ENCODE measurements around the gene MUL1.

Gene MUL1, protein sequence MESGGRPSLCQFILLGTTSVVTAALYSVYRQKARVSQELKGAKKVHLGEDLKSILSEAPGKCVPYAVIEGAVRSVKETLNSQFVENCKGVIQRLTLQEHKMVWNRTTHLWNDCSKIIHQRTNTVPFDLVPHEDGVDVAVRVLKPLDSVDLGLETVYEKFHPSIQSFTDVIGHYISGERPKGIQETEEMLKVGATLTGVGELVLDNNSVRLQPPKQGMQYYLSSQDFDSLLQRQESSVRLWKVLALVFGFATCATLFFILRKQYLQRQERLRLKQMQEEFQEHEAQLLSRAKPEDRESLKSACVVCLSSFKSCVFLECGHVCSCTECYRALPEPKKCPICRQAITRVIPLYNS

DNA sequence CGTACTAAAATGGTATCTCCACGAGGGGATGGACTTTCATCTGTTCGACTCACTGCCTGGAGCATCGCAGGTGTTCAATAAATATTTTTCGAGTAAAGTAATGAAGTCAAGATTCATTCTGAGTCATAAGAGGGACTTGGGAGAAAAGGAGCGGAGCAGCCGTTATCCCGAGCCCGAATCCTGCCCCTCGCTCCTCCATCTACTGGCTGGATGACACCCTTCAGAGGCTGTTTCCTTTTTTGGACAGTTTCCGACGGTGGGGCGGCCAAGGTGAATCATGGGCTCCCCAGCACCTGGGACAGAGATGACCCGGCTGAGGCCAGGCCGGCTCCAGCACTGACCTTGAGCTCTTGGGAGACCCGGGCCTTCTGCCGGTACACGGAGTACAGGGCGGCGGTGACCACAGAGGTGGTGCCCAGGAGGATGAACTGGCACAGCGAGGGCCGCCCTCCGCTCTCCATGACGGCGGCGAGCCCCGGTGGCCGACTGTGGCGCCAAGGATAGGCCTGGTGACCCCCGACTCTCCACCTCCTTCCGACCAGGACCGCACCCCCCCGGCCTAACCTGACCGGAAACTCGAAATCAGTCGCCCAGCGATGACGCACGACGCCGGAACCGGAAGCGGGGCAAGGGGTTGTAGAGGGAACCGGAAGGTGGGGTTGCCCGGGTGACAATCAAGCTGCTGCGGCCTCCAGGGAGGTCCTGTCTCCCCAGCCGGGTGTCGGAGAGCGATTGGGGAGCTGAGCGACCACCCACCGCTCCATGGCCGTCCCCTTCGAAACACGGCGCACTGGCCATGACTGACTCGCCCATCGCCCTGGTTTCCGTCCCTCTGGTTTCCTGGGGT lies at the start of gene MUL1:
TSS of gene MUL1 (minus strand) at position 588 of the 847 bp plus-strand sequence. CDS start at position 461, 127 bp downstream.
- Histone ChIP-seq H3K4me1 (ENCODE audit: control insufficient read depth in 2 of 2, insufficient read depth in 2 of 2, low read length in 2 of 2) (peaks cover 6 to 7% of the 10 kb centered on the region in 2 donors), H3K27me3 (ENCODE audit: control insufficient read depth in 2 of 2, insufficient read depth in 2 of 2, low read length in 2 of 2) (peaks cover 1 to 4% of the 10 kb centered on the region in 2 donors), H3K36me3 (ENCODE audit: control insufficient read depth in 2 of 2, insufficient read depth in 2 of 2, low read length in 2 of 2) (peaks cover 2 to 10% of the 10 kb centered on the region in 2 donors), H3K9me3 (ENCODE audit: control insufficient read depth in 2 of 2, low read length in 2 of 2) (no peaks in the 10 kb centered on the region), H3K4me3 (ENCODE audit: low read length in 2 of 2) (peak within 1 kb of the TSS; percentile 97 to 98), H3K9ac (ENCODE audit: low read depth in 1 of 2, low read length in 2 of 2) (peak within 1 kb of the TSS; percentile 85 to 91), H3K27ac (ENCODE audit: low read depth in 2 of 2, low read length in 2 of 2) (peak within 1 kb of the TSS; percentile 77 to 85)

DNA sequence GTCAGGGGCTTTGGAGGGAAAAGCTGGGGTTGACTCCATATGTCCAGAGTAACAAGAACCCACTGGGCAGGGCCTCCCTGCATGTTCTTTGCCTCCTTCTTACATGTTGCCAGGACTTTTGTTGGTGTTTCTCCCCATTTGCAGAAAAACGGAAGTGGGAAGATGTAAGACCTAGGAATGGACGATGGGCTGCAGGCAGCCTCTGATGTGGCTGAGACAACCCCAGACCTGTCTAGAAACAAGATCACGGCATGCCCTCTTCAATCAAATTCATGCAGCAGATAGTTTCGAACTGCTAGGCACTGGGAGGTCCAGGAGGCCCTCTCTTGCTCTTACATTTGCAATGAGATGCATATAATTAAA lies 47.8 kb upstream of the MUL1 start:
- Histone ChIP-seq H3K9ac (ENCODE audit: low read depth in 1 of 2, low read length in 2 of 2) (no peak overlapping the region), H3K27ac (ENCODE audit: low read depth in 2 of 2, low read length in 2 of 2) (no peak overlapping the region), H3K4me3 (ENCODE audit: low read length in 2 of 2) (no peak overlapping the region), H3K4me1 (ENCODE audit: control insufficient read depth in 2 of 2, insufficient read depth in 2 of 2, low read length in 2 of 2) (peaks cover 0 to 4% of the 10 kb centered on the region in 2 donors), H3K36me3 (ENCODE audit: control insufficient read depth in 2 of 2, insufficient read depth in 2 of 2, low read length in 2 of 2) (no peaks in the 10 kb centered on the region), H3K27me3 (ENCODE audit: control insufficient read depth in 2 of 2, insufficient read depth in 2 of 2, low read length in 2 of 2) (peaks cover 28 to 44% of the 10 kb centered on the region in 2 donors), H3K9me3 (ENCODE audit: control insufficient read depth in 2 of 2, low read length in 2 of 2) (no peaks in the 10 kb centered on the region)

DNA sequence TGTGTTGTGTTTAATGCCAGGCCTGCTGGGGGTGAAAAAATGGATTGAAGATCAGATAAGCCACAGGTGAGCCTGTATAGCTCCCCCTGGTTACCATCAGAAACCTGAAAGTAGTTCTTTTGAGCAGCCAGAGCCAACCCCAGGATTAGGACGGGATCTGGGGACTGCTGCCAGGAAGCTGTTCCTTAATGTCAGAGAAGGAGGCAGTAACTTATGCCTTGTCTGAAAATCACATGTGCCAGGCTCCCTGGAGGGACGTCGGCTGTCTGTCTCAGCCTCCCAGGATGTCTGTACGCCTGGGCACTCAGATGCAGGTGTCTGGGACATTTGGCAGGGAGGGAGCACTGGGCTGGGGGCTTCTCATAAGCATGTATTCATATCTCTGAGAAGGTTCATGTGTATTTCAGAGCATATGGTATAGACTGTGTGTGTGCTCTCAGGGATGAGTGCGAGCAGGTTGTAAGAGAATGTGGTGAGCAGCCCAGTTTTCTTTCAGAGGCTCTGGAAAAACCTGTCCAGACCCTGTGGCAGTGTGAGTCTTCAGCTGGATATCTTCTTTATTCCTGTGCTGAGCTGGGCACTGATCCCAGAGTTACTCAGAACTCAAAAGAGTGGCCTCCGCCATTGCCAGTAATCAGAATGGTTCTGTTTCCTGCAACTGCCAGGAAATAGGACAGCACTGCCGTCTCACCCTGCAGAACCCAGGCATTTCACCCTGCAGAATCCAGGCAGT lies 47.2 kb upstream of the MUL1 start:
- Histone ChIP-seq H3K9me3 (ENCODE audit: control insufficient read depth in 2 of 2, low read length in 2 of 2) (no peaks in the 10 kb centered on the region), H3K27me3 (ENCODE audit: control insufficient read depth in 2 of 2, insufficient read depth in 2 of 2, low read length in 2 of 2) (peaks cover 28 to 41% of the 10 kb centered on the region in 2 donors), H3K4me3 (ENCODE audit: low read length in 2 of 2) (no peak overlapping the region), H3K4me1 (ENCODE audit: control insufficient read depth in 2 of 2, insufficient read depth in 2 of 2, low read length in 2 of 2) (peaks cover 0 to 4% of the 10 kb centered on the region in 2 donors), H3K9ac (ENCODE audit: low read depth in 1 of 2, low read length in 2 of 2) (no peak overlapping the region), H3K27ac (ENCODE audit: low read depth in 2 of 2, low read length in 2 of 2) (no peak overlapping the region), H3K36me3 (ENCODE audit: control insufficient read depth in 2 of 2, insufficient read depth in 2 of 2, low read length in 2 of 2) (no peaks in the 10 kb centered on the region)

DNA sequence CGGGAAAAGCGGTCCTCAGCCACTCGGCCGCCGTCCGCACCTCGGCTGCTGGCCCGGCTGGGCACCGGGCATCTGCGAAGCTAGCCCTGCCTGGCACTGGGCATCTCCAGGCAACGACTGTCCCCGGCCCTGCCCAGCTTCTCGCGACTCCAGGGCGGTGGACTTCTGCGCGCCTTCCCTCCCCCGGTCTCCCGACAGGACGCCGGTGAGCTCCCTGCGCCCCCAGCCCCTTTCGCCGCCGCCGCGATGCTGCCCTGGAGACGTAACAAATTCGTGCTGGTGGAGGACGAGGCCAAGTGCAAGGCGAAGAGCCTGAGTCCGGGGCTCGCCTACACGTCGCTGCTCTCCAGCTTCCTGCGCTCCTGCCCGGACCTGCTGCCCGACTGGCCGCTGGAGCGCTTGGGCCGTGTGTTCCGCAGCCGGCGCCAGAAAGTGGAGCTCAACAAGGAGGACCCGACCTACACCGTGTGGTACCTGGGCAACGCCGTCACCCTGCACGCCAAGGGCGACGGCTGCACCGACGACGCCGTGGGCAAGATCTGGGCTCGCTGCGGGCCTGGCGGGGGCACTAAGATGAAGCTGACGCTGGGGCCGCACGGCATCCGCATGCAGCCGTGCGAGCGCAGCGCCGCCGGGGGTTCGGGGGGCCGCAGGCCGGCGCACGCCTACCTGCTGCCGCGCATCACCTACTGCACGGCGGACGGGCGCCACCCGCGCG lies 44.9 kb upstream of the MUL1 start:
- Histone ChIP-seq H3K4me3 (ENCODE audit: low read length in 2 of 2) (no peak overlapping the region), H3K27me3 (ENCODE audit: control insufficient read depth in 2 of 2, insufficient read depth in 2 of 2, low read length in 2 of 2) (peaks cover 33 to 41% of the 10 kb centered on the region in 2 donors), H3K36me3 (ENCODE audit: control insufficient read depth in 2 of 2, insufficient read depth in 2 of 2, low read length in 2 of 2) (no peaks in the 10 kb centered on the region), H3K9me3 (ENCODE audit: control insufficient read depth in 2 of 2, low read length in 2 of 2) (no peaks in the 10 kb centered on the region), H3K9ac (ENCODE audit: low read depth in 1 of 2, low read length in 2 of 2) (no peak overlapping the region), H3K27ac (ENCODE audit: low read depth in 2 of 2, low read length in 2 of 2) (no peak overlapping the region), H3K4me1 (ENCODE audit: control insufficient read depth in 2 of 2, insufficient read depth in 2 of 2, low read length in 2 of 2) (peaks cover 0 to 4% of the 10 kb centered on the region in 2 donors)

DNA sequence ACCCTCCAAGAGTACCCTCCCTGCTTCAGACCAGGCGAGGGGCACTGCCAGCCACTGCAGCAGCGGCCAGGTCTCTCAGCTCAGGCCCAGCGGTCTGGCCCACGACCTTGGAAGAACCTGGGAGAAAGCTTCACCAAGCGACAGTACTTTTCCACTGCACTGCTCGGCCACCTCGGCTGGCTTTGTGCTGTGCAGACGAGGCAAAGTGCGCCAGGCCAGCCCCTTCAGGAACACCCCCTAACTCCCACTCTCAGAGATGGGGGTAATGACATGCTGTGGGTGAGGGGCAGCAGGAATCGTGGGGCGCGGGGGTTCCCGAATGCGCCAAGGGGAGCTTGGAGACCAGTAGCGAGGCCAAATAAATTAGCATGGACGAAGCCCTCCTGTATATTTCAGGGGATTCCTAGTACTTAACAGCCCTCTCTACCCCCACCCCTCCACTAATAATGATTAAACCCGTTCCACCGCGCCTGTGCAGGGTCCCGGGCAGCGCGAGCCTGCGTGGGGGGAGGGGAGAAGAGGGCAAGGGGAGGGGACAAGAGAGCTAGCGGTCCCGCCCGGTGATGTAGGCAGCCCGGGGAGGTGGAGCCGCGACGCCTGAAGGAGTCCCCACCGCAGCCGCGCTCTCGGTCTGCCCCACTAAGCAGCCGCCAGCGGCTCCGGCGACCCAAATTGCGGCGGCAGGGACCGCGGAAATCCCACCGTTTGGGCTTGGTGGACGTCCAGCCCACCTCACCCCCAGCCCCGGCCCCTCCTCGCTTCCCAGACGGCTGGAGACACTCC lies 44.2 kb upstream of the MUL1 start, which contains the start of gene FAM43B:
TSS of gene FAM43B (plus strand) at position 629 of the 783 bp plus-strand sequence. CDS start 401 bp downstream, outside the sequence.
- peak within 1 kb of the TSS in 1 of 2 donors; percentile 10 for H3K4me3 ChIP-seq (ENCODE audit: low read length in 2 of 2)
- no peaks in the 10 kb centered on the region for H3K36me3 ChIP-seq (ENCODE audit: control insufficient read depth in 2 of 2, insufficient read depth in 2 of 2, low read length in 2 of 2)
- H3K27me3 ChIP-seq (ENCODE audit: control insufficient read depth in 2 of 2, insufficient read depth in 2 of 2, low read length in 2 of 2): peaks cover 33 to 41% of the 10 kb centered on the region in 2 donors
- H3K9me3 ChIP-seq (ENCODE audit: control insufficient read depth in 2 of 2, low read length in 2 of 2): no peaks in the 10 kb centered on the region
- H3K27ac ChIP-seq (ENCODE audit: low read depth in 2 of 2, low read length in 2 of 2): peak within 1 kb of the TSS in 1 of 2 donors; percentile 22
- H3K4me1 ChIP-seq (ENCODE audit: control insufficient read depth in 2 of 2, insufficient read depth in 2 of 2, low read length in 2 of 2): peaks cover 0 to 4% of the 10 kb centered on the region in 2 donors
- no peak within 1 kb of the TSS for H3K9ac ChIP-seq (ENCODE audit: low read depth in 1 of 2, low read length in 2 of 2)

DNA sequence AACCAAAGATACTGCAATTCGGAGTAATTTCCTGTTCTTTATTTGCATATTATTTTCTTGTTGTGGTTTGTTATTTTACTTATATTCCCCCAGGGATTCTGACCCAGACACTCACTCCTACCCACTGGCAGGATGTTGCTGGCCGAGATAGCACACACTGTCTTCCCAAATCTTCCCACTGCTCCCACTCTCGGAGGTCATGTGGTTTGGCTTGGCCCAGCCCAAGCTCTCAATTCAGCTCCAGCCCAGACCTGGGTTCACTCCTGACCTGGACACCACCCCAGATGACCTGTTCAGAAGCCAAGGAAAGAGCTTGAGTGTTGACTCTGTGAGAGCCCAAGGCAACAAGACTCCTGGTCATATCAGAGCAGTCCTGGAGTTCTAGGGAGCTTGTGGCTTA lies 43.2 kb upstream of the MUL1 start:
- H3K27ac ChIP-seq (ENCODE audit: low read depth in 2 of 2, low read length in 2 of 2): no peak overlapping the region
- H3K36me3 ChIP-seq (ENCODE audit: control insufficient read depth in 2 of 2, insufficient read depth in 2 of 2, low read length in 2 of 2): no peaks in the 10 kb centered on the region
- no peak overlapping the region for H3K9ac ChIP-seq (ENCODE audit: low read depth in 1 of 2, low read length in 2 of 2)
- peaks cover 0 to 4% of the 10 kb centered on the region in 2 donors for H3K4me1 ChIP-seq (ENCODE audit: control insufficient read depth in 2 of 2, insufficient read depth in 2 of 2, low read length in 2 of 2)
- H3K4me3 ChIP-seq (ENCODE audit: low read length in 2 of 2): no peak overlapping the region
- H3K9me3 ChIP-seq (ENCODE audit: control insufficient read depth in 2 of 2, low read length in 2 of 2): no peaks in the 10 kb centered on the region
- H3K27me3 ChIP-seq (ENCODE audit: control insufficient read depth in 2 of 2, insufficient read depth in 2 of 2, low read length in 2 of 2): peaks cover 33 to 44% of the 10 kb centered on the region in 2 donors

DNA sequence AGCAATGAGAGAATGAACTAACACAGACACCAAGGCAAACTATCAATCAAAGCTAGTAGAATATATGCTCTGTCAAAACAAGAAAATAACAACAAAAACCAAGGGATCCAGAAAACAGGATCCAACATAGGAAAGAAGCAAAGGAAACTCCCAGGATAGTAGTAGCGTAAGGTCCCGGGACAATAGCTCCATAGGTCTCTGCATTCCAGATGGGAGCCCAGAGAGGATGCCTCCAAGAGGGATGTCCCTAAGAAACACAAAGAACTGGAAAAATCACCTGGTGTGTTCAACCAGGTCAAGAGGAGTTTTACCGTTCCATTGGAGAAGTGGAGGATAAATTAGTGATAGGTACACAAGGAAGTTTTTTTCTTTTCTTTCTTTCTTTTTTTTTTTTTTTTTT lies 38.7 kb upstream of the MUL1 start:
- peaks cover 14 to 22% of the 10 kb centered on the region in 2 donors for H3K27me3 ChIP-seq (ENCODE audit: control insufficient read depth in 2 of 2, insufficient read depth in 2 of 2, low read length in 2 of 2)
- no peak overlapping the region for H3K9ac ChIP-seq (ENCODE audit: low read depth in 1 of 2, low read length in 2 of 2)
- H3K4me1 ChIP-seq (ENCODE audit: control insufficient read depth in 2 of 2, insufficient read depth in 2 of 2, low read length in 2 of 2): no peaks in the 10 kb centered on the region
- H3K4me3 ChIP-seq (ENCODE audit: low read length in 2 of 2): no peak overlapping the region
- no peak overlapping the region for H3K27ac ChIP-seq (ENCODE audit: low read depth in 2 of 2, low read length in 2 of 2)
- no peaks in the 10 kb centered on the region for H3K36me3 ChIP-seq (ENCODE audit: control insufficient read depth in 2 of 2, insufficient read depth in 2 of 2, low read length in 2 of 2)
- H3K9me3 ChIP-seq (ENCODE audit: control insufficient read depth in 2 of 2, low read length in 2 of 2): no peaks in the 10 kb centered on the region

DNA sequence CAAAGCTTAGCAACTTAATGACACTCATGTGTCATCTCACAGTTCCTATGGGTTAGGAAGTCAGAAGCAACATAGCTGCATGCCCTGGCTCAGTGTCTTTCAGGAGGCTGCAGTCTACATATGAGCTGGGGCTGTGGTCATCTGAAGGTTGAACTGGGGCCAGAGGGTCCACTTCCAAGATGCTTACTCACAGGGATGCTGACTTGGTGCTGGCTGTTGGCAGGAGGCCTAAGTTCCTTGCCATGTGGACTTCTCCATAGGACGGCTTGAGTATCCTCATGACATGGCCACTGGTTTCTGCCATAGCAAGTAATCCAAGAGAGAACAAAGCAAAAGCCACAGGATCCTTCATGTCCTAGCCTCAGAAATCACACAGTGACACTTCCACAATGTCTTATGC lies 32.3 kb upstream of the MUL1 start:
- Histone ChIP-seq H3K27me3 (ENCODE audit: control insufficient read depth in 2 of 2, insufficient read depth in 2 of 2, low read length in 2 of 2) (peaks cover 4 to 14% of the 10 kb centered on the region in 2 donors), H3K9me3 (ENCODE audit: control insufficient read depth in 2 of 2, low read length in 2 of 2) (no peaks in the 10 kb centered on the region), H3K4me1 (ENCODE audit: control insufficient read depth in 2 of 2, insufficient read depth in 2 of 2, low read length in 2 of 2) (no peaks in the 10 kb centered on the region), H3K4me3 (ENCODE audit: low read length in 2 of 2) (no peak overlapping the region), H3K27ac (ENCODE audit: low read depth in 2 of 2, low read length in 2 of 2) (no peak overlapping the region), H3K9ac (ENCODE audit: low read depth in 1 of 2, low read length in 2 of 2) (no peak overlapping the region), H3K36me3 (ENCODE audit: control insufficient read depth in 2 of 2, insufficient read depth in 2 of 2, low read length in 2 of 2) (no peaks in the 10 kb centered on the region)

All from mucosa of rectum (tissue), 2 donors.